Left lobe of liver (tissue), 2 donors: ENCODE data around the gene PIH1D1. TPM values are rescaled to one million over a fixed set of nuclear protein-coding genes. Genes with fewer than 3 reads are reported as not detected.

ENCODE experiments used
- ATAC-seq: fragments of 200-7000 bp; cut with Tn5 transposase; one replicate; pipeline ENCODE4 v1.9.1; 2020; ENCODE audit warnings: mild to moderate bottlenecking, moderate library complexity
- DNase-seq: peaks from one replicate; pipeline ENCODE4 v3.0.0-alpha.2; 2020; ENCODE audit warnings: low spot score
- total RNA-seq: library from RNA; stranded (reverse); gene quantifications from one replicate; pipeline ENCODE4 v1.2.1, GENCODE V29; 2021
- donor health status: DM: no; HTN: no; CAD: no; lungs with moderate emphysema.
- donor health status: DM: no; HTN: yes; CAD: no.

The PIH1D1 gene
- total RNA-seq, 1 donor from 2014 or later, result 48.8 TPM

DNA sequence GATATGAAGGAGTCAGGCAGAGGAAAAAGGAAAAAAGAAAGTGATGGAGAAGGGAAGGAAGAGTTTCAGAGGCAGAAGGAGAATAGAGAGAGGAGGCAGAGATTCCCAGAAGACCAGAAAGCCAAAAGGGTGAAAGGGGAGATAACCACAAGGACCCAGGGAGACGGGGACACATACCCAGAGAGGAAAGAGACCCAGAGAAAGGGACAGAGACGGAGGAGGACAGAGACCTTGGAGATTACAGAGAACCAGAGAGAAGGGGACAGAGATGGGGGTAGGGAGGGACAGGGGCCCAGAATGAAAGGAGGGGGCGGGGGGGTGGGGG, 29.8 kb downstream of the PIH1D1 start:
- no peak for ATAC-seq
- DNase-seq, result no peak

DNA sequence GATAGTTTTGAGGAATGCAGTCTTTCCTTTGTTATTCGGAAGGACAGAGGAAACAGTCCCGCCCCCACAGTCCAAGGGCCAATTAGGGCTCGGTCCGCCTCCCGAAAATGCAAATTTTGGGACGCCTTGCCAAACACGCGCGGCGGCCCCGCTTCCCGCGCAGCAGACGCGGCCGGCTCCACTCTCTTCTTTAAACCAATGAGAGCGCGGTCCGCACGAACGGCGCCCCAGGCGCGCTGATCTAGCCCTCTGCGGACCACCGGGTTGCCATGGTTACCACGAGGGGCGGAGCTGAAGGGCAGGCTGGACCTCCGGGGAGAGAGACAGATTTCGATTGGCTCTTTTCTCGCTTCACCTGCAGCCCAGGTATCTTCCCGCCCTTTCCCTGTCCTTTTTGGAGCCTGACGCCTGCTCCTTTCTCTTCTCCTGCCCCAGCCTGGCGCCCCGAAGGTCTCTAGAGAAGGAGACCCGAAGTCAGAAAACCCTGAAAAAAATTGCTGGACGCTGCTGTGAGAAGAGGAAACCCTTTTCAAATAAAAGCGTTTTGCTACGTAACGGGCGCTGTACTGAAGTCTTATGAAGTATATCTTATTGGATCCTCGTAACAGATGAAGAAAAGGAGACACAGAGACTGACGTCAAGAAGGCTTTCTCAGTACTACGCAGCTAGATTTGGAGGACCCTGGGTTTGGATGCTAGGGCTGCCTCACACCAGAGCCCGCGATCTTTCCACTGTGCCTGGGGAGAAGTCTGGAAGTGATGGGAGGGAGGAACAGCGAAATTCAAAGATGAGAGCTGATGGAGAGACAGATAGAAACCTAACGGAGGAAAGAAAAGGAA, 30.4 kb downstream of the PIH1D1 start:
- DNase-seq (peak; percentile 54), ATAC-seq (peak; percentile 72)

DNA sequence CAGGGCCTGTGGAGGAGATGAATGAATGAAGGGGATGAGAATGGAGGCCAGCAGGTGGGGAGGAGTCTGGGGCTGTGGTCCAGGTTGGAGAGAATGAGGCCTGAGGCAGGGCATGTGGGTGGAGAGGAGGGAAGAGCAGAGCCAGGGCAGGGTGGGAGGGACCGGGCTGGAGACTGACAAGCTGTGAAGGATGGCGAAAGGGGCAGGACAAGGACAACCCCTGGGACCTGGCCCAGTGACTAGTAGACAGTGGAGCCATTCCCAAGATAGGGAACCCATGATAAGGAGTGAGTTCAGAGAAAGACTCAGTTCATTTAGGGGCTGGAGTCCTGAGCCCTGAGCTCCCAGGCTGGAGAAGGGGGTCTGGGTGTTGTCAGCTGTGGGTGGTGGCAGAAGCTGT, 31.4 kb downstream of the PIH1D1 start:
- no peak for ATAC-seq
- DNase-seq, result no peak

DNA sequence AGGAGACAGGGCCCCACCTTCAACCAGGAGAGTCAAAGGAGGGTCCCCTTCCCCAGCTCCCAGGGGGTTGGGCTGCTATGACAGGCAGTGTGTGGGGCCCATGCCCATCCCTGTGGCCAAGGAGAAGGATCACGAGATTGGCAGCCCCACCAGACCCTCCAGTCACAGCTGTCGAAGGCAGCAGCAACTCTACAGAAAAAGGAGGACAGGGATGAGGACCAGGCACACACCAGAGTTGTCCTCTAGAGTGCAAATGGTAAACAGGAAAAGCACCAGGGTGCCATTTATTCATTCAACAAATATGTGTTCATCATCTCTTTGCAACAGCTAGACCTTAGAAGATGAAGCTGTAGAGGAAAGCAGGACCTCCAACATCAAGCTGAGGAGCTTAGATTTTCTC, 32.4 kb downstream of the PIH1D1 start:
- ATAC-seq (no peak), DNase-seq (no peak)

DNA sequence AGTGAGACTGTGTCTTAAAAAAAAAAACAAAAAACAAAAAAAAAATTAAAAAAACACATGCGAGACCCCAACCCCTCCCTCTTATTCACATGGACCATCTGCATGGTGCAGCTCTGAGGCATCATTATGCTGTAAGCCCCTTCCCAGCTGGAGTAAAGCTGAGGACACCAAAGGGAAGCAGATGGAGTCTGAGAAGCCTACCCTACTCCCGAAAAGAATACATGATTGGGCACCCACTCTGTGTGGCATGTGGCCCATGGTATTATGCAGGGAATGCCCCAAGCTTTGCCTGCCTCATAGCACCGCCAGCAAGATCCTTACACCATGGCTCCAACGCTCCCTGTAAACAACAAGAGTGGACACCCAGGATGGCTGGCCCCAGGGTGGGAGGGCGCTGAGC, 33.1 kb downstream of the PIH1D1 start:
- DNase-seq (no peak), ATAC-seq (no peak)

DNA sequence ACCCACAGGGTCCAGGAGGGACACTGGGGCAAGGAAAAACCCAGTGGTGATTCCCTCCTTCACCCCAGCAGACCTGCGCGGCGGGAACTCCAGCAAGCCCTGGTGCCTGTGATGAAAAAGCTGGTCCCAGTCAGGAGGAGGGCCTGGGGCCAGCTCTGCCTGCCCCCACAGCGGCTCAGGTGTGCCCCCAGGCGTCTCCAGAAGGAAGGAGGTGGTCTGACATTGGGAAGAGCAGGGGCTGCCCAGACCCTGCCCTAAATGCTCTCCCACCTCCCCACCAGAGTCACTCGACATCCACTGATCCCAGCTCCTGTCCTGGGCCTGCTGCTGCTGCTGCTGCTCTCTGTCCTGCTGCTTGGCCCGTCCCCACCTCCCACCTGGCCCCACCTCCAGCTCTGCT, 34.5 kb downstream of the PIH1D1 start:
- ATAC-seq (no peak), DNase-seq (no peak)

DNA sequence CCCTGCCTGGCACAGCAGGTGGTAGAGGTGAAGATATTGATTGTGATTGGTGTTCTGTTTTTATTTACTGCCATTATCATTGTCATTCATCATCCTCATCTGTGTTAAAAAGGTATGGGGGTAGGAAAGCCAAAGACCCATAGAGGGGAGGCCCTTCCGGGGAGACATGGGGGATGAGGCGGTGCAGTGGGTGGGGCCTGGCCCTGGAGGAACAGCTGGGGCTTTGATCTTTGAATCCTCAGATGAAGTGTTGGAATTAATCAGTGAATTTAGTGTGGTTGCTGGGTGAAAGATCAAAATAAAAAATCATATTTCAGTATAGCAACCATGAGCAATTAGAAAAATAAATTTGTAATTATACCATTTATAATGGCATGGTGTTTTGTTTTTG, 35.8 kb downstream of the PIH1D1 start:
- no peak for ATAC-seq

DNA sequence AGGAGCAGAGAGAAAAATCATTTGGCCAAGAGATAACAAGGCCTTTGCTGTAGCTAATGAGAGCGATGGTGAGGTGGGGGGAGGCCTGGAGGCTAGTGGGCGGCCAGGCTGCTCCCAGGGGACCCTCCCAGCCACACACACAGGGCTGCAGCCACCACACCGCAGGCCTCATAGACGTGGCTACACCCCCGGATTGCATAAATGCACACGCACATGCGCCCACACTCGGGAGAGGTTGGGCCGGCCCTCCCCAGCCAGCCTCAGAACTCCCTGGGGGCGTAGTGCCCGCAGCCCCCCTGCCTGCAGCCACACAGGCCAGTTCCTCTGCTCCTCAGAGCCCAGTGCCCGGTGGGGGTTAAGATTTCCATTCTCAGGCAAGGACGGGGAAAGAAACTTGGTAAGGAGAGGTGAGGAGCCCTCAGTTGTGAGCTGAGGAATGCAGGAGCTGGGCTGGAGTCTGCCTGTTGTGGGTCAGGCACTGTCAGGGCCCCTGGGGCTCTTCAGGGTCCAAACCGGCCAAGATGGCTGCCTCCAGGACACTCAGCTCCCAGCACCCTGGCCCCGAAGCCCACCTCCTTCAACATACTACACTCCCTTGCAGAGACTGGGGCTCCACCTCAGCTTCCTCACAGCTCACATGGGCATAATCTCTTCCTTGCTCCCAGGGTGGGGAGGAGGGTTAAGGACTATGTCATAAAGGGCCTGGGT, 36.4 kb downstream of the PIH1D1 start:
- no peak for ATAC-seq

More for the DNA sequence above, 35.8 kb downstream of the PIH1D1 start:
- DNase-seq, result no peak

DNA sequence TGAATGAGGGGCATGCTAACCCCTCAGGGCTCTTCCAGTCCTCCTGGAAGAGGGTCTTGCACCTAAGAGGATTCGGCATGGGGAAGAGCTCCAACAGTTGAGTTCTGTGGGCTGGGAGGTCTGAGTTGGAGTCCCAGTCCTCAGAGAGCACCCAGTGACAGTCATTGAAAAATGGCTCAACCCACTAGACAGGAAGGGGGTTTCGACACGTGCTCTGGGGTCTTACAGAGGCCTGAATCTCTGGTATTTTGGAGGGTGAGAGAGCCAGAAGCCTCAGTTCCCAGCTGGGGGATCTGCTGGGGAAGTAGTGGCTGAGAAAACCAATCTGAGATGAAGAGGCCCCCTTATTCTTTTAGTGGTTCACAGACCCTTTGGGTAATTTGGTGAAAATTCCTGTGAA, 37.4 kb downstream of the PIH1D1 start:
- DNase-seq (no peak), ATAC-seq (no peak)

More for the DNA sequence above, 36.4 kb downstream of the PIH1D1 start:
- DNase-seq, result no peak

DNA sequence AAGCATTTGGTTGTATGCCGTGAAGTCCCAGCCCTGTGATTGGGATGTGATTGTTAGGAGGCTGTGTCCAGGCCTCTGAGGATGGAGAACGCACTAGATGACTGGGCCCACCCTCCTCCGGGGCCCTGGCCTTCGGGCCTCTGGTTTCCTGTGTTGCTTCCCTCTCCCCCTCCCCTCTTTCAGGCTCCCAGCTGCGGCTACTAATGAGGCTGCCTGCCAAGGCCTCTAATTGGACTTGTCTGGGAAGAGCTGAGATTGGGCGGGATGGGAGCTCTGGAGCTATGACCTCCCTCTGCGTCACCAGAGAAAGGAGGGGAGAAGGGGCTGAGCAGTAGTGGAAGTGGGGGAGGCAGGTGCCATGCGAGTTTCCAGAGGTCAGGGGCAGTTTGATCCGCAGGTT, 38.3 kb downstream of the PIH1D1 start:
- DNase-seq (no peak), ATAC-seq (no peak)

DNA sequence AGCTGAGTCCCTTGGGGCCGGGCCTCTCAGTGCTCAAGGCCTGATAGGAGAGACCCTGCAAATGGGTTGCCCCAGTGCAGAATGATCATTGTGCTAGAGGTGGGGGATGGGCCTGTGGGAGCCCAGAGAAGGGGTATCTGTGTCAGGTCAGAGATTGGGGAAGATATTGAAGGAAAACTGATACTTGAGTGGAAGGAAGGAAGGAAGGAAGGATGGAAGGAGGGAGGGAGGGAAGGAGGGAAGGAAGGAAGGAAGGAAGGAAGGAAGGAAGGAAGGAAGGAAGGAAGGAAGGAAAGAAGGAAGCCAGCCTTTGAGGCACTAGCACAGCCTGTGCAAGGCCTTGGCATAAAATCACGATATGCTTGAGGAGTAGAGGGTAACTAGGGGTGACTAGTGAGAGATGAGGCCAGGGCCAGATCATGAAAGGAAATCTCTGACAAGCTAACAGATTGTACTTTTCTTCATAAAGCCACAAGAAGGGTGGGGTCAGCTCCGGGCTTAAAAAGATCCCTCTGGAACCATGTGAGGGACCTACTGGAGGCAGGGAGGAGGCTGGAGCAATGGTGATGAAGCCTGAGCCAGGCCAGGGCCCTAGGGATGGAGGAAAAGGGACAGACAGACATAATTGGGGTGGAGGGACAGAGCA, 39.8 kb downstream of the PIH1D1 start:
- ATAC-seq (no peak), DNase-seq (no peak)

DNA sequence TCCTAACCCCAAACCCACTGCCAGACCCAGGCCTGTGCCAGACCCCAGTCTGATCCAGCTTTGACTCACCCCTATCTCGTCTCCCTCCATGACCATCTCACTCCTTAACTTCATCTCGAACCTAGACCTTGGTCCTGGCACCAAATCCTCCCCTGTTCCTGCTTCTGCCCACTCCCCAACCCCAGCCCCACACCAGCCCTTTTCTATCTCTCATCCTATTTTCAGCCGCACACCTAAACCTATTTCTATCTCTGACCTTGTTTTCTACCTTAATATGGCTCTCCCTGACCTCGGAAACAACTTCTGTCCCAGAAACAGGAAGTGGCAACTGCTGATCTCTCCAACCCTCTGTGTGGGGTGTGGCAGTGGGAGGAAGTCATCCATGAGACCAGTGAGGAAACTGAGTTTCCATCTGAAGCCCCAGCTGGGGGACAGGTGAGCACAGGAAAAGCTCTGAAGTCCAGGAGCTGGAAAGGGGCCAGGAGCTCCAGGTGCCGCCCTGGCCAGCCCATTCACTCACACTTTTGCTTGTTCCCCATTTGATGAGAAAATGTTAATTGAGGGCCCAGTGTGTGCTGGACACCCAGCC, 42.1 kb downstream of the PIH1D1 start:
- no peak for ATAC-seq
- DNase-seq, result no peak

DNA sequence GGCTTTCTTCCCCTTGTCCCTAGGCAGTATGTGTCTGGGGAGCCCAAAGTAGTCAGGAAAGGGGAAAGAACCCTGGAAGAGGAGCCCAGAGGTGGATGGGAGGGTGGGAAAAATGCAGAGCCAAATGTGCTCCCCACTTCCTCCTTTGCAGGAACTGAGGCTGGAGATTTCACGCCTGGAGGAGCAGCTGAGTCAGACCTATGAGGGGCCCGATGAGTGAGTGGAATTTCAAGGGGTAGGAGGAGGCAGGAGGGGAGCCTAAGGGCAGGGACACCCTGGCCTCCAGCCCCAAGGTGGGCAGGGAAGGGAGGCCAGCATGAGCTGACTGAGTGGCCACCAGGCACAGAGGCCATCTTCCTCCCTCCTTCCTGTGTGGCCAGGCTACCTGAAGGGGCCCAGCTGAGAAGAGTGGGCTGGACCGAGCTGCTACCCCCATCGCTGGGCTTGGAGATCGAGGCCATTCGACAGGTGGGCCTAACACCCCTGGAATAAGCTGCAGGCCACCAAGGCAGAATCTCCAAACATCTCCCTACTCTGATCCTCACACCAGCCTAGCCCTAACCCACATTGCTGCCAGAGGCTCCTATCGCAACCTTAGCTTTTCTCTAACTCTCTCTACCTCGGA, 42.7 kb downstream of the PIH1D1 start:
- ATAC-seq (no peak), DNase-seq (no peak)

DNA sequence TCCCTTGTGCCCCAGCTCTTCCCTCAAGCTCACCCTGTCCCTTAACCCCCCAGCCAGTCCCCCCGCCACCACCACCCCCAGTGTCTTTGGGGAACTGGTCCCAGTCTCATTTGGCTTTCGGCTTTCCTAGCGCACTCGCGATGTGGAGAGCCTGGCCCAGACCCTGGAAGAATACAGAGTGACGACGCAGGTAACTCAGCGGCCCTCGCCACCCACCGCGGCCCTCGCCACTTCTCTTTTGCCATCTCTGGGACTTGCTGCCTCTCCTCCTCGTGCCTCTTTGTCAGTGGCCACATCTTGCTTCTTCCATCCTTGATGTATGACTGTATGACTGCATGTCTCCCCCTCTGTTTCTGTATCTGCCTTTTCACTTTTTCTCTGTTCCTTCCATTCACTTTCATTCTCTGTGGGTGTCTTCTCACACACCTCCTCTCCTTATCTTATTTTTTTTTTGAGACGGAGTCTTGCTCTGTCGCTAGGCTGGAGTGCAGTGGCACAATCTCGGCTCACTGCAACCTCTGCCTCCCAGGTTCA, 44.1 kb downstream of the PIH1D1 start:
- DNase-seq, result no peak
- no peak for ATAC-seq

DNA sequence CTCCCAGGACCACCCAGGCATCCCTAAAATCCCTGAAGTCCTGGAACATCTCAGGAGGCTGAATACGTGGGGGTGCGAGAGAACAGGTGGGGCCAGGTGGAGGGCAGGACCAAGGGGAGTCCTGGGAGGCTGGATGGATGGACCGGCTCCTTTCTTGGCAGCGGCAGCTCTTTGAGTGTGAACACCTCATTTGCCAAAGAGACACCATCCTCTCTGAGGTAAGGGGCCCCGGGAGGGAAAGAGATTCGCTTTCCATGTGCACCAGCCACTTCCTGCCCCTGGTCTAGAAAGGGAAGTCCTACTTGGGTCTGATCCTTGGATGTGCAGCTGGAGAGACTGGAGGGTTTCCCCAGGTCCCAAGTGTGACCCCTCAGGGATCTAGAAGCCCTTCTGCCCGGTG, 44.5 kb downstream of the PIH1D1 start:
- no peak for ATAC-seq
- no peak for DNase-seq

DNA sequence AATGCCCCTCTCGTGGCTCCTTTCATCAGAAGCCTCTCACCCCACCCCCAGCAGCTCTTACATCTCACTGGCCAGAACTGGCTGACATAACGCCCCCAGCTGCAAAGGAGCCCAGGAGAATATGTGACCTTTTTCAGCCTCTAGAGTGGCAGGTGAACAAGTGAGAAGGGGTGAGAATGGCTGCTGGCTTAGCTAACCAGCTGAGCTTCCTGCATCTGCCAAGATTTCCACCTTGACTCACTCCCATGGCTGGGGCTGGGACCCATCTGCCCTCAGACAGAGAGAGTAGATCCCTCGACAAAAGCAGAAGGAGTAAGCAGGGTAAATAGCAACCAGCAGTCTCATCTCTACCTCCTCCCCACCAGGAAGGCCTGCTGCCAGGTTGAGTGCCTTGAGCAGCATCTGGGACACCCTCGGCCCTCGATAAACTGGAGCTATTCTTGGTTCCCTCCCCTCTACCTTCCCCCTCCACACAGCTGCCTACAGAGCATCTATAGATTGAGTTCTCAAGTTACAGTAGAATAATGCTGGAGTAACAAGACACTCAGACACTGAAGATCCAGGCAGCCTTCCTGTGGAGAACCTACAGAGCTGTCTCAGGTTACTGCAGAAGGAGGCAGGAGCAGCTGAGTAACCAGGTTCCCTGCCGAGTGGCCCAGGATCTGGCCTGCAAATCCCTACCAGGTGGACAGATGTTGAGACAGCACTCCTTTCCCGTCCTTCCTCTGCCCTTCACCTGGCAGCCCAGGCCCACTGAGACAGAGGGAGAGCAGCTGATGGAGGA, 48.0 kb downstream of the PIH1D1 start:
- no peak for ATAC-seq
- no peak for DNase-seq

DNA sequence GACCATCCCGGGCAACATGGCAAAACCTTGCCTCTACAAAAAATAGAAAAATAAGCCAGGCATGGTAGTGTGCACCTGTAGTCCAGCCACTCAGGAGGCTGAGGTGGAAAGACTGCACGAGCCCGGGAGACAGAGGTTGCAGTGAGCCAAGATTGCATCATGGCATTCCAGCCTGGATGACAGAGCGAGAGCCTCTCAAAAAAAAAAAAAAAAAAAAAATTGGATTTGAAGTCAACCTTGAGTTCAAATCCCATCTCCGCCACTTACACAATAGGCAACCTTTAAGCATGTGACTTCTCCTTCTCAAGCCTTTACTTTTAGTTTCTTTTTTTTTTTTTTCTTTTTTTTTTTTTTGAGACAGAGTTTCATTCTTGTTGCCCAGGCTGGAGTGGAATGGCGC, 51.6 kb downstream of the PIH1D1 start:
- no peak for DNase-seq
- peak; percentile 53 for ATAC-seq

DNA sequence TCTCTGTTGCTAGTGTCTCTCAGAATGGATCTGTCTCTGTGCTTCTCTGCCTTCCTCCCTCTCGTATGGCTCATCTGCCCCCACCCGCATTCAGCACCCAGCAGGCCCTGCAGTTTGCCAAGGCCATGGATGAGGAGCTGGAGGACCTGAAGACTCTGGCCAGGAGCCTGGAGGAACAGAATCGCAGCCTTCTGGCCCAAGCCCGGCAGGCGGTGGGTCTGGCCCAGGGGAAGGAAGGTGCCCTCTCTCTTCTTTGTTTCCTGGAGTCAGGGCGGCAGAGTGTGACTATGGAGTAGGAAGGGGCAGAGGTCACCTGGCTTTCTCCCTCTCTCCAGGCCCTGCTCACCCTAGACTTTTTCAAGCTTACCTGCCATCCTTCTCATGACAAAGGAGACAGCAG, 52.7 kb downstream of the PIH1D1 start:
- no peak for DNase-seq
- no peak for ATAC-seq

DNA sequence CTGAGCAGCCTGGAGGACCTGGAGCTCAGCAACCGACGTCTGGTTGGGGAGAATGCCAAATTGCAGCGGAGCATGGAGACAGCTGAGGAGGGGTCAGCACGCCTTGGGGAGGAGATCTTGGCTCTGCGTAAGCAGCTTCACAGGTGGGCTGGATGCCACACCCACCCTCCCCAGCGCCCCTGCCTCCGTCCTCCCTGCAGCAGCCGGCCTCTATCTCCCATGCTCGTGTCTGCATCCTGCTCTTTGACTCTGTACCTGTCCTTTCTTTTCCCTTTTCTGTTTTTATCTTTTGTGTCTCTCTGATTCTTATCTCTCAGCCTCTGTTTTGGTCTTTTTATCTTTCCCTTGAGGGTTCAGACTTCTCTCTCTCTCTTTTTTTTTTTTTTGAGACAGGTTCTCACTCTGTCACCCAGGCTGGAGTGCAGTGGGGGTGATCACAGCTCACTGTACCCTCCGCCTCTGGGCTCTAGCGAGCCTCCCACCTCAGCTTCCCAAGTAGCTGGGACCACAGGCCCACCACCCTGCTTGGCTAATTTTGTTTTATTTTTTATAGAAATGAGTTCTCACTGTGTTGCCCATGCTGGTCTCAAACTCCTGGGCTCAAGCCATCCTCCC, 53.5 kb downstream of the PIH1D1 start:
- ATAC-seq (no peak), DNase-seq (no peak)
